Retinal pigment epithelial cell (primary cell): ENCODE results near the gene BET1.
A peak's percentile ranks its signal among the peaks of the same experiment; 100 is the strongest.

Experiments
- DNase-seq: peaks from one replicate; pipeline ENCODE4 v3.0.0-alpha.2; 2010; ENCODE audit warnings: low read depth
- H3K4me3 ChIP-seq: 2 replicates; pipeline ENCODE4 v1.5.1; 2011; ENCODE audit warnings: mild to moderate bottlenecking, low read length, control low read depth, moderate library complexity
- TF ChIP-seq, protein P1 (sequence below): conservative IDR thresholded peaks from 2 replicates; pipeline ENCODE4 v1.5.1; 2011; ENCODE audit warnings: low read depth, low read length, control low read depth, inconsistent platforms

Gene BET1

GRCh38 chr7:94012746-94013145 lies 8.6 kb upstream of the BET1 start:
- H3K4me3 ChIP-seq, result no peak overlapping the region
- DNase-seq, result no peak
- TF ChIP-seq, protein P1, sequence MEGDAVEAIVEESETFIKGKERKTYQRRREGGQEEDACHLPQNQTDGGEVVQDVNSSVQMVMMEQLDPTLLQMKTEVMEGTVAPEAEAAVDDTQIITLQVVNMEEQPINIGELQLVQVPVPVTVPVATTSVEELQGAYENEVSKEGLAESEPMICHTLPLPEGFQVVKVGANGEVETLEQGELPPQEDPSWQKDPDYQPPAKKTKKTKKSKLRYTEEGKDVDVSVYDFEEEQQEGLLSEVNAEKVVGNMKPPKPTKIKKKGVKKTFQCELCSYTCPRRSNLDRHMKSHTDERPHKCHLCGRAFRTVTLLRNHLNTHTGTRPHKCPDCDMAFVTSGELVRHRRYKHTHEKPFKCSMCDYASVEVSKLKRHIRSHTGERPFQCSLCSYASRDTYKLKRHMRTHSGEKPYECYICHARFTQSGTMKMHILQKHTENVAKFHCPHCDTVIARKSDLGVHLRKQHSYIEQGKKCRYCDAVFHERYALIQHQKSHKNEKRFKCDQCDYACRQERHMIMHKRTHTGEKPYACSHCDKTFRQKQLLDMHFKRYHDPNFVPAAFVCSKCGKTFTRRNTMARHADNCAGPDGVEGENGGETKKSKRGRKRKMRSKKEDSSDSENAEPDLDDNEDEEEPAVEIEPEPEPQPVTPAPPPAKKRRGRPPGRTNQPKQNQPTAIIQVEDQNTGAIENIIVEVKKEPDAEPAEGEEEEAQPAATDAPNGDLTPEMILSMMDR, result peak; percentile 9

DNA sequence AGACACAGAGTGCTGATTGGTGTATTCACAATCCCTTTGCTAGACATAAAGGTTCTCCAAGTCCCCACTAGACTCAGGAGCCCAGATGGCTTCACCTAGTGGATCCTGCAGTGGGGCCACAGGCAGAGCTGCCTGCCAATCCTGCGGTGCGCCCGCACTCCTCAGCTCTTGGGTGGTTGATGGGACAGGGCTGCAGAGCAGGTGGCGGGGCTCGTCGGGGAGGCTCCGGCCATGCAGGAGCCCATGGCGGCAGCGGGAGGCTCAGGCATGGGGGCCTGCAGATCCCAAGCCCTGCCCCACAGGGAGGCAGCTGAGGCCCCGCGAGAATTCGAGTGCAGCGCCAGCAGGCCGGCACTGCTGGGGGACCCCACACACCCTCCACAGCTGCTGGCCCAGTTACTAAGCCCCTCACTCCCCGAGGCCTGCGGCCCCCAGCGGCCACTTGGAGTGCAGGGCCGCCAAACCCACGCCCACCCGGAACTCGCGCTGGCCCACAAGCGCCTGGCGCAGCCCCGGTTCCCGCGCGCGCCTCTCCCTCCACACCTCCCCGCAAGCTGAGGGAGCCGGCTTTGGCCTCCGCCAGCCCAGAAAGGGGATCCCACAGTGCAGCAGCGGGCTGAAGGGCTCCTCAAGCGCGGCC lies 7.7 kb upstream of the BET1 start:
- no peak overlapping the region for H3K4me3 ChIP-seq
- TF ChIP-seq, protein P1, result no peak
- no peak for DNase-seq

- no peak for DNase-seq
- H3K4me3 ChIP-seq, result no peak overlapping the region
- TF ChIP-seq, protein P1, result no peak
Observed at GRCh38 chr7:94008537-94008936, 4.4 kb upstream of the BET1 start.

GRCh38 chr7:94005753-94006152 lies 1.6 kb upstream of the BET1 start:
- DNase-seq, result no peak
- TF ChIP-seq, protein P1, result no peak
- H3K4me3 ChIP-seq, result no peak overlapping the region

- no peak for DNase-seq
- TF ChIP-seq, protein P1, result no peak
- peak overlapping the region; percentile 73 for H3K4me3 ChIP-seq
Observed at GRCh38 chr7:94003446-94004023, 620 bp downstream of the BET1 start.

GRCh38 chr7:94001396-94001795 lies 2.8 kb downstream of the BET1 start:
- TF ChIP-seq, protein P1, result no peak
- no peak for DNase-seq
- no peak overlapping the region for H3K4me3 ChIP-seq

- no peak for DNase-seq
- TF ChIP-seq, protein P1, result no peak
- no peak overlapping the region for H3K4me3 ChIP-seq
Observed at GRCh38 chr7:93997868-93998267, 6.3 kb downstream of the BET1 start.
